GM19328 (cell line): ENCODE measurements around the gene WFIKKN1.

Experiments
- ATAC-seq: cut with Tn5 transposase; IDR thresholded peaks from one replicate; pipeline ENCODE4 v1.9.1; 2021; ENCODE audit warnings: mild to moderate bottlenecking, moderate library complexity; ENCODE audit not compliant: unreplicated experiment

WFIKKN1 gene

DNA sequence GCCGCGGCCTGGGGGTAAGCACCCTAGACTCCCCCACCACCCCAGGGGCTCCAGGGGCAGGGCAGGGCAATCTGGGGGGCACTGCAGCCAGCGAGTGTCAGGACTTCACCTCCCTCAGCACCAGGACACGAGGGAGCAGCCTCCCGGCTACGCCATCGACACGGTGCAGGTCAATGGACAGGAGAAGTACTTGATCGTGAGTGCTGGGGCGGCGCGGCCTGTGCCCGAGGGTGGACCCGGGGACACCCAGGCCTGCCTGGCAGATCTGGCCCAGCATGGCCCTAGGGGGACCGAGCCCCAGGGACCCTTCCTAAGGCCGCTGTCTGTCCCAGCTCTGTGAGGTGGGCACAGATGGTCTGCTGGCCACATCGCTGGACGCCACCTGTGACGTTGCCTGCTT, 41.6 kb downstream of the WFIKKN1 start:
- no peak for ATAC-seq

DNA sequence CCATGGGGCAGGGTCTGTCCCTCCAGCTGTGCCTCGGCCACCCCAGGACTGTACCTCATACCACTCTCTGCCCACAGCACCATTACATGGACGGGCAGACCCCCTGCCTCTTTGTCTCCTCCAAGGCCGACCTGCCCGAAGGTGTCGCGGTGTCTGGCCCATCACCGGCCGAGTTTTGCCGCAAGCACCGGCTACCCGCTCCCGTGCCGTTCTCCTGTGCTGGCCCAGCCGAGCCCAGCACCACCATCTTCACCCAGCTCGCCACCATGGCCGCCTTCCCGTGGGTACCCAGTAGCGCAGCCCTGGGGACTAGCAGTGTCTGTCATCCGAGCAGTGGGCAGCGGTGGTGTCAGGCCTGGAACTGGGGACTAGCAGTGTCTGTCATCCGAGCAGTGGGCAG, 42.1 kb downstream of the WFIKKN1 start:
- ATAC-seq = no peak

DNA sequence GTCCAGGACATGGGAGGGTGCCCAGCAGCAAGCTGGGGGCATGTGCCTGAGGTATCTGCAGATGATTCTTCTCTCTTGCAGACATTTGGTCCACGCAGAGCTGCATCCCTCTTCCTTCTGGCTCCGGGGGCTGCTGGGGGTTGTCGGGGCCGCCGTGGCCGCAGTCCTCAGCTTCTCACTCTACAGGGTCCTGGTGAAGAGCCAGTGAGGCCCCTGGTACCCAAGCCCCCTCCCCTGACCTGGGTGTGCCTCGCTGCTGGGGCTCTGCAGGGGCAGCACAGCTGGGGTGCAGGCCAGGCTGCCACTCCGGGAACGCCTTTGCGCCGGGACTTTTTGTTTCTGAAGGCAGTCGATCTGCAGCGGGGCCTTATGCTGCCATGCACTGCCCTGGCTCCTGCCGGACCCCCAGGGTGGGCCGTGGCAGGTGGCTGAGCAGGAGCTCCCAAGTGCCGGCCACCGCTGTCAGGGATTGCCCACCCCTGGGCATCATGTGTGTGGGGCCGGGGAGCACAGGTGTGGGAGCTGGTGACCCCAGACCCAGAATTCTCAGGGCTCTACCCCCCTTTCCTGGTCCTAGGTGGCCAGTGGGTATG, 42.7 kb downstream of the WFIKKN1 start:
- no peak for ATAC-seq

DNA sequence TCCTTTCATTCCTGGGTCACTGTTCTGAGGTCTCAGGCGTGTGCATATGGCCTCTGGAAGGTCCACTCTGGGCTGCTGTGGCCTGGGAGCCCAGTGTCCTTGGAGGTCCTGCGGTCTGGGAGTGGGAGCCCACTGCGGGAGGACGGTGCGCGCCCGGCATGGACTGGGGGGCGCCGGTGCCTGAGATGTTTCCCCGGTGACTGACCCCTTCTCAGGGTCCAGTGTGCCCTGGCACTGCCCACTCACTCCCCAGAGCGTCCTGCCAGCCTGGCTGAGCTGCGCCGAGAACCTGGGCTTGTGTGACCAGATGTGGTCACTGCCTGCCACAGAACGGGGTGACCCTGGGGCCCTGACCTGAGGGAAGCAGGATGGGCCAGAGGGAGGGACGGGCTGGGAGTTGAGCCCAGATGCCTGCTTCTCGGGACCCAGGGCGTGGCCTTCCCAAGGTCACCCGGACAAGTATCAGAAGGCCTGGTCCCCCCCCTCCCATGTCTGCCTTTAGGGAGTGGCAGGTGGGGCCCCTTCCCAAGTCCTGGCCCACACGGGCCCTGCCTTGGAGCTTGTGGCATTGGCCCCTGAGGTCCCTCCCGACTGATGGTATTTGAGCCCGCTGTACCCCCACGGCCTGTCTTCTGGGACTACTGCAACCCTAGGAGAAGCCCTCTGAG, 43.6 kb downstream of the WFIKKN1 start:
- no peak for ATAC-seq

DNA sequence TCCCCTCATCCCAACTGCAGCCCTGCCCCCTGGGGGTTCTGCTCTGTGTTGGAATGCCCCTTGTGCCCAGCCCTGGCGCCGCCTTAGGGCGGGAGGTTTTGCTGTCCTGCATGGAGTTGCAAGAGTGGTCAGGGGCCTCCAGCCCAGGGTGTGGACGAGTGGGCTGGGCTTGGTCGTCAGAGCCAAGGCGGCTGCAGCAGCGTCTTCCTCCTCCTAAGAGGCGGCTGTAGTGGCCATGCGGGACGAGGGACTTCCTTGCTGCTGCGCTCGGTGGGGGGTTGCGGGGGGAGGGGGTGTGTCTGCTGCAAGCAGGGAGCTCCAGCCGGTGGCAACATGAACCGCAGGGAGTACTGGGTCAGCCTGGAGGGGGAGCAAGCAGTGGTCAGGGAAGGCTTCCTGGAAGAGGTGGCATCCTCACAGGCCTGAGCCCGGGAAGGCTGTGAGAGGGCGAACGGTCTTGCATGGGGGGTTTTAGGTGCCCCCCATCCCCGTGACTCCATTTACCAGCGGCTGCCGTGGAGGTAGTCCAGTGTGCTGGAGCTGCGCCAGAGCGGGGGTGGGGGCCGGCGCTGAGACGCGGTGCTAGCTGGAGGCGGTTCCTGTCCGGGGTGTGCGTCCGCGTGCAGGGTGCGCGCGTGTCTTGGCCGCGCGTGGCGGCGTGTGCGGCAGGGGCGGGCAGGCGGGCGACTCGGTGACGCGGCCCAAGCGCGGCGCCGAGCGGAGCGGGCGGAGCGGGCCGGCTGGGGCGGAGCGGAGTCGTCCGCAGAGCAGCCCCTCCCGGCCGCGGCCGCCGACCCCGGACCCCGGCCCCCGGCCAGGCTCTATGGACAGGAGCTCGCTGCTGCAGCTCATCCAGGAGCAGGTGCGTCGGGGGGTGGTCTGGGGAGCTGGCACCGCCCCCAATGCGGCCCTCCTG, 44.4 kb downstream of the WFIKKN1 start, which contains the start of gene RHBDL1:
RHBDL1 (plus strand) TSS at position 704 of the 916 bp plus-strand sequence; CDS start at position 824, 120 bp downstream.
- ATAC-seq = no peak

DNA sequence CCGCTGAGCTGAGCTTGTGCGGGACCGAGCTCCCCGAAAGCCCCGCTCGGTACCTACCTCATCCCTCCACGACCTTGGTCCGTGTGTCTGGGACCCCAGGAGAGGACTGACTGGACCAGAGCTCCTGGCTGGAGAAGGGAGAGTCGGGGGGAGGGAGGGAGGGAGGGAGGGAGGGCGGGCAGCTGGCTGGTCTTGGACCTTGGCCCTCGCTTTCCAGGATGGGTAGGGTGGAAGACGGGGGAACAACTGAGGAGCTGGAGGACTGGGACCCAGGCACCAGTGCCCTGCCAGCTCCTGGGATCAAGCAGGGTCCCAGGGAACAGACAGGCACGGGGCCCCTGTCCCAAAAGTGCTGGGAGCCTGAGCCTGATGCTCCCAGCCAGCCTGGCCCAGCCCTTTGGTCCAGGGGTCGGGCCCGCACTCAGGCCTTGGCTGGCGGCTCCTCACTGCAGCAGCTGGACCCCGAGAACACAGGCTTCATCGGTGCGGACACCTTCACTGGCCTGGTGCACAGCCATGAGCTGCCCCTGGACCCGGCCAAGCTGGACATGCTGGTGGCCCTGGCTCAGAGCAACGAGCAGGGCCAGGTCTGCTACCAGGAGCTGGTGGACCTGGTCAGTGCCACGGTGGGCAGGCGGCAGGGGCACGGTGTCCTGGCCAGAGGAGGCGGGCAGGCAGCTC, 45.2 kb downstream of the WFIKKN1 start:
- ATAC-seq = no peak

DNA sequence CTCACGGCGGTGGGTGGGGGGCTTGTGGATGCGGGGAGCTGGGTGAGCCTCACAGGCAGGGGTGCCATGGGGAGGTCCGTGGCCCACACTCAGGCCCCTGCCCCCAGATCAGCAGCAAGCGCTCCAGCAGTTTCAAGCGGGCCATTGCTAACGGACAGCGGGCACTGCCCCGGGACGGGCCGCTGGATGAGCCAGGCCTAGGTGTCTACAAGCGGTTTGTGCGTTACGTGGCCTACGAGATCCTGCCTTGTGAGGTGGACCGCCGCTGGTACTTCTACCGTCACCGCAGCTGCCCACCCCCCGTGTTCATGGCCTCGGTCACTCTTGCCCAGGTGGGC, 45.7 kb downstream of the WFIKKN1 start:
- no peak for ATAC-seq

DNA sequence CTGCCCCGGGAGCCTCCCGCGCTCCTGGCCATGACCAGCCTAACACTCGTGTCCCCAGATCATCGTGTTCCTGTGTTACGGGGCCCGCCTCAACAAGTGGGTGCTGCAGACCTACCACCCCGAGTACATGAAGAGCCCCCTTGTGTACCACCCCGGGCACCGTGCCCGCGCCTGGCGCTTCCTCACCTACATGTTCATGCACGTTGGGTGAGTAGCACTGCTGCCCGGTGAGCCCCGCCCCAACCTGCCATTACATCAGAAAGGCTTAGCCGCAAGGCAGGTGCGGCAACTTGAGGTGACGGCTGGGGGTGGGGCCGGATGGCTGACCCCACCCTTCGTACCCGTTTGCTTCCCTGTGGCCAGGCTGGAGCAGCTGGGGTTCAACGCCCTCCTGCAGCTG, 46.1 kb downstream of the WFIKKN1 start:
- ATAC-seq = no peak

DNA sequence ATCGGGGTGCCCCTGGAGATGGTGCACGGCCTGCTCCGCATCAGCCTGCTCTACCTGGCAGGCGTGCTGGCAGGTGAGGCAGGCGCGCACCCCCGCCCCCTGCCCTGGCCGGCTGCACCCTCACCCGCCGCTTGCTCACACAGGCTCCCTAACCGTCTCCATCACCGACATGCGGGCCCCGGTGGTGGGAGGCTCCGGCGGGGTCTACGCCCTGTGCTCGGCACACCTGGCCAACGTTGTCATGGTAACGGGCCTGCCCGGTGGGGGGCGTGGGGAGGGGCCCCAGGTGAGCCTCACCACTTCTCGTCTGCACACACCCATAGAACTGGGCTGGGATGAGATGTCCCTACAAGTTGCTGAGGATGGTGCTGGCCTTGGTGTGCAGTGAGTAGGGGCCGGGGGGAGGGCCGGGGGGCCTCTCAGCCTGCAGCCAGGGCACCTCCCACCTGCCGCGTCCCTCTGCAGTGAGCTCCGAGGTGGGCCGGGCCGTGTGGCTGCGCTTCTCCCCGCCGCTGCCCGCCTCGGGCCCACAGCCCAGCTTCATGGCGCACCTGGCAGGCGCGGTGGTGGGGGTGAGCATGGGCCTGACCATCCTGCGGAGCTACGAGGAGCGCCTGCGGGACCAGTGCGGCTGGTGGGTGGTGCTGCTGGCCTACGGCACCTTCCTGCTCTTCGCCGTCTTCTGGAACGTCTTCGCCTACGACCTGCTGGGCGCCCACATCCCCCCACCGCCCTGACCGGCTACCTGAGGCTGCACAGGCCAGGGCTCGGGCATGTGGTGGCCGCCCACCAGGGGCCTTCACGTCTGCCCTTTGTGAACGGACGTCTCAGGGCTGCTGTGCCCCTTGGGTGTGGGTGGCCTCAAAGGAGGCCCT, 46.8 kb downstream of the WFIKKN1 start:
- ATAC-seq = no peak

DNA sequence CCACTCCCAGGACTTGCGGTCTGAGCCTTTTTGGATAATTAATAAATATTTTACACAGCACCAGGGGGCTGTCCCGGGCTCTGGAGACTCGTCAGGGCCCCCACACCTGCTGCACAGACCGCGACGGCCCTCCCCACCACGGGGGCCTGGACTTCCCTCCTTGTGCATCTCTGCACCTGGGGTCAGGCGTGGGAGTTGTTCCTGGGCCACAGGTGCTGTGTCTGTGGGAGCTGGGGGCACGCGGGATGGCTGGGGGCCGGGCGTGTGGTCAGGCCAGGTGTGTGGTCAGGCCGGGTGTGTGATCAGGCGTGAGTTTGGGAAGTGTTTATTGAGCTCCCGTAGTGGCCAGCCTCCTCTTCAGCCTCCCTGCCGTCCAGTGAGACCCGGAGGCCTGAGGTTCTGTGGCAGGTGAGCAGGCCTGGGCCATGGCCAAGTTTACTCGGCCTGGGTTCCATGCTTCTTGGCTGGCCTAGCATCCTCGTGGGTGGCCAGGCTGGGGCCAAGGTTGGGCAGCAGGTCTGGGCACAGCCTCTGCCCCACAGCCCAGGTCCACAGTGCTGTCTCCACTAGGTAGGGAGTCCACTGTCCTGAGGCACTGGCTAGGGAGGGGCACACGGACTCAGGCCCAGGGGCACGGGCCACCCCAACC, 47.5 kb downstream of the WFIKKN1 start:
- ATAC-seq = no peak

DNA sequence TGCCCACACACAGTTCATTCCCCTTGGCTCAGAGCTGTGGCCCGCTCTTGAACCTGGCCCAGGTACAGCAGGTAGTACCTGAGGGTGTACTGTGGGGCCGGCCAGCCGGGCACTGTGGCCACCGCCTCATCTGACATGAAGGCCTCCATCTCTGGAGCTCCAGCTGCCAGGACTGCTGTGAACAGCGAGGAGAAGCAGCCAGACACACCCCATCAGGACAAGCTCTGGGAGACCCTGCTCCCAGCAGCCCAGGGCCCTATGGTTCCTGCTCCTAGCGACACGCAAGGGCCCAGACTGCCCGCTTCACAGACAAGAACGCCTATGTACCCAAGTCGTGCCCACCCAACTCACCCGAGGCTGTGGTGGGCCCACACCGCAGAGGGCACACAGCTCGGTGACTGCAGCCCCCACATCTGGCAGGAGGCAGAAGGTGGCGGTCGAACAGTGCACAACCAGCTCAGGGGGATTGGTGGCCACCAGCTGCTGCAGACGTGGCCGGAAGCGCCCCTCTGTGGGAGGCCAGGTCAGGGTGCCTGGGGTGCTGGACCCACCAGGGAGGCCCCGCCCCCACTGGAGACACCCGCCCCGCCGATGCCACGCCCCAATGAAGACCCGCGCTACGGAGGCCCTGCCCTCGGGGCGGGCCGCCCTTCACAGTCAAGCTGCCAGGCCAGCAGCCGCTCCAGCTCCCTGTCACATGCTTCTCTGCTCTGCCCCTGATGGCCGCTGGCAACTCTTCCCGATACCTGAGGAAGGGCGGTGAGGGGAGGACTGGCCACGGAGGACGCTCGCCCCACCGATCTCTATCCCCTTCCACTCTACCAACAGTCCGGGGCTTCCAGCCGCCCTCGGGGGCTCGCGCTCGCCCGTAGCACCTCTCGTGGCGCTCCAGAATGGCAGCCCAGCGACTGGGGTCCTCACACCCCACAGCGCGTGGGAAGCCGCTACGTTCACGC, 48.4 kb downstream of the WFIKKN1 start:
- no peak for ATAC-seq

DNA sequence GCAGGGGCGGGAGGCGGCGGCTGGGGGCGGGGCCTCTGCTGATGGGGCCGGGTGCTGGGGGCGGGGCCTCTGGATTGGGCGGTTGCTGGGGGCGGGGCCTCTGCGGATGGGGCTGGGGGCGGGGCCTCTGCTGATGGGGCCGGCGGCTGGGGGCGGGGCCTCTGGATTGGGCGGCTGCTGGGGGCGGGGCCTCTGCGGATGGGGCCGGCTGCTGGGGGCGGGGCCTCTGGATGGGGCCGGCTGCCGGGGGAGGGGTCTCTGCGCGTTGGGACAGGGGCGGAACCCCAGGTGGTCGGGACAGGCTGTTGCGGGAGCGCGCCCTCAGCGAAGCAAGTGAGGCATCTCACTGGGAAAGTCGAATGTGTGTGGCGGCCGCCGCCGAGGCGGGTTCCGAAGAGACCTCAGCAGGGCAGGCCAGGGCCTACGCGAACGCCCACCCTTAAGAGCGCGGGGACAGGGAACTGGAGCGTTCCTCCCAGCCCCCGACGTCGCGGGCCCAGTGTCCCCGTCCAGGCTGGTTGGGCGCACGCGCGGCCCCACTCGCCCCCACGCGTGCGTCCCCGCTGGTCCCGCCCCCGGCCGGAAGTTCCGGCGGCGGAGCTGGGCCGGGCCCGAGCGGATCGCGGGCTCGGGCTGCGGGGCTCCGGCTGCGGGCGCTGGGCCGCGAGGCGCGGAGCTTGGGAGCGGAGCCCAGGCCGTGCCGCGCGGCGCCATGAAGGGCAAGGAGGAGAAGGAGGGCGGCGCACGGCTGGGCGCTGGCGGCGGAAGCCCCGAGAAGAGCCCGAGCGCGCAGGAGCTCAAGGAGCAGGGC, 49.2 kb downstream of the WFIKKN1 start, which contains the start of gene STUB1:
STUB1 (plus strand) TSS at position 597 of the 811 bp plus-strand sequence; CDS start at position 713, 116 bp downstream.
- ATAC-seq = no peak

DNA sequence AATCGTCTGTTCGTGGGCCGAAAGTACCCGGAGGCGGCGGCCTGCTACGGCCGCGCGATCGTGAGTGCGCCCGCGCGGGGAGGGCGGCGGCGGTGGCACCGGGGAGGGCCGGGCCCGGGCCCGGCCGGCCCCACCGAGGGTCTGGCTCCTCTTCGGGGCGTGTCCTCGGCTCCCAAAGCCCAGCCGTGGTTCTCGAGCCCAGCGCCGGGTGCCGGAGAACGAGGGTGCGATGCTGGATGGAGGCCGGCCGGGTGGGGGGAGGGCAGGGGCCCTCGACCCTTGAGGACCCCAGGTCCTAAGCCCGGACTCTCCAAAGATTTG, 49.8 kb downstream of the WFIKKN1 start:
- ATAC-seq = no peak

DNA sequence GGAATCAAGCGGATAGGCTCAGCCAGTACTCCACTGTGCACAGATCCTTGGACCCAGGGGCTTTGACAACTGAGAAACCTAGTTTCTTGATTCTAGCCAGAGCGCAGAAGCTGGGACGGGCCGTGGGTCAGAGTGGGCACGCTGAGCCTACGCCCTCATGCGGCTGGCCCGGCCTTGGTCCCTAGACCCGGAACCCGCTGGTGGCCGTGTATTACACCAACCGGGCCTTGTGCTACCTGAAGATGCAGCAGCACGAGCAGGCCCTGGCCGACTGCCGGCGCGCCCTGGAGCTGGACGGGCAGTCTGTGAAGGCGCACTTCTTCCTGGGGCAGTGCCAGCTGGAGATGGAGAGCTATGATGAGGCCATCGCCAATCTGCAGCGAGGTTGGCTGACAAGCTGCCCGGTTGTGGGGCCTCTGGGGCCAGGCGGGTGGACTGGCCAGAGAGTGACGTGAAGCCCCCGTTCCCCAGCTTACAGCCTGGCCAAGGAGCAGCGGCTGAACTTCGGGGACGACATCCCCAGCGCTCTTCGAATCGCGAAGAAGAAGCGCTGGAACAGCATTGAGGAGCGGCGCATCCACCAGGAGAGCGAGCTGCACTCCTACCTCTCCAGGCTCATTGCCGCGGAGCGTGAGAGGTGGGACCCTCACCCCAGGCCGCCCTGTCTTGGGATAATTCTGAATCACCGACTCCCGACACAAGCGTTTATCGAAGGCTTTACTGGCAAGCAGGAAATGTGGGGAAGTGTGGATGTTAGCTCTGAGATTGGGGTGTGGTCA, 50.4 kb downstream of the WFIKKN1 start:
- ATAC-seq = no peak

DNA sequence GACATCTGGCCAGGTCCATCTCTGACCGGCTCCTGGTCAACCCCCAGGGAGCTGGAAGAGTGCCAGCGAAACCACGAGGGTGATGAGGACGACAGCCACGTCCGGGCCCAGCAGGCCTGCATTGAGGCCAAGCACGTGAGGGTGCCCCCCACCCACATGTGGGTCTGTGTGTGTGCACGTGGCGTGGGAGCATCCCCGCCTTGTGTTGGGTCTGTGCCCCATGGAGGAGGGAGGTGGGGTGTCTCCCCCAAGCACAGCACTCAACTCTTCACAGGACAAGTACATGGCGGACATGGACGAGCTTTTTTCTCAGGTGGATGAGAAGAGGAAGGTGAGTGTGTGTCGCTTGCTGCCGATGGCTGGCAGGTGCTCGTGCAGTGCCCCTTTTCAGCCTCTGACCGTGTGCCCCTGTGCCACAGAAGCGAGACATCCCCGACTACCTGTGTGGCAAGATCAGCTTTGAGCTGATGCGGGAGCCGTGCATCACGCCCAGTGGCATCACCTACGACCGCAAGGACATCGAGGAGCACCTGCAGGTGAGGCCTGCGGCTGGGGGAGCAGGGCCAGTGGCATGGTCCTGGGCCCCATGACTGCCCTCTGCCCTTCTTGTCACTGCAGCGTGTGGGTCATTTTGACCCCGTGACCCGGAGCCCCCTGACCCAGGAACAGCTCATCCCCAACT, 51.1 kb downstream of the WFIKKN1 start:
- no peak for ATAC-seq
